Fibroblast of lung (primary cell): ENCODE results near the gene MTERF4.

ENCODE experiments used
- EZH2 ChIP-seq: IDR thresholded peaks from 2 replicates; pipeline ENCODE4 v1.5.1; 2012; ENCODE audit warnings: low read length, control low read depth, mild to moderate bottlenecking; ENCODE audit errors: missing control alignments
- TF ChIP-seq, protein P1 (sequence below), 2 donors: IDR thresholded peaks in 1 of 2; conservative IDR thresholded peaks in 1 of 2; 1 replicate in 1 of 2; 2 replicates in 1 of 2; pipeline ENCODE4 v1.5.1; 2011 to 2012; ENCODE audit warnings: low read length in 2 of 2, control low read depth in 1 of 2, inconsistent platforms in 1 of 2, low read depth in 1 of 2, mild to moderate bottlenecking in 1 of 2

DNA sequence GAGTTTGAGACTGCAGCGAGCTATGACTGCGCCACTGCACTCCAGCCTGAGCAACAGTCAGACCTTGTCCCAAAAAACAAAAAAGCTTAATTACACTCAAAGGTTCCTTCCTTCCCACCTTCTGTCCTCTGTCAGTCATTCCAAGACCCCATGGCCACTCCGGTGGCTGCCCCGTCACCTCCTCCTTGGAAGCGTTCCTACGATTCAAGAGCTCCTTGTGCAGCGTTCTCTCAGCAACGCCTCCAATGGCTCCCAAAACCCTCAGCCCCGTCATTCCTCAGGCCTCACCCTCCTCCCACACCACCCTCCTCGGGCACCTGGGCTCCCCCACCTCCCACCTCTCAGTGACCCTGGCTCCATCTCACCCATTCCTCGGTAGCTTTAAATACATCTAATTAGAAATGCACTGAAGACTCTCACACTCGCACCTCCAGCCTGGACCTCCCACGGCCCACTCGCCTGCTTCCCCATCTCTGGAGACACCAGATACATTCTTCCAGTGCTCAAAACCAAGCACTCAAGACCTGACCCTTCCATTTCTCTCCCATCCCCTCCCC, 39.2 kb upstream of the MTERF4 start:
- no peak for TF ChIP-seq EZH2
- TF ChIP-seq, protein P1, sequence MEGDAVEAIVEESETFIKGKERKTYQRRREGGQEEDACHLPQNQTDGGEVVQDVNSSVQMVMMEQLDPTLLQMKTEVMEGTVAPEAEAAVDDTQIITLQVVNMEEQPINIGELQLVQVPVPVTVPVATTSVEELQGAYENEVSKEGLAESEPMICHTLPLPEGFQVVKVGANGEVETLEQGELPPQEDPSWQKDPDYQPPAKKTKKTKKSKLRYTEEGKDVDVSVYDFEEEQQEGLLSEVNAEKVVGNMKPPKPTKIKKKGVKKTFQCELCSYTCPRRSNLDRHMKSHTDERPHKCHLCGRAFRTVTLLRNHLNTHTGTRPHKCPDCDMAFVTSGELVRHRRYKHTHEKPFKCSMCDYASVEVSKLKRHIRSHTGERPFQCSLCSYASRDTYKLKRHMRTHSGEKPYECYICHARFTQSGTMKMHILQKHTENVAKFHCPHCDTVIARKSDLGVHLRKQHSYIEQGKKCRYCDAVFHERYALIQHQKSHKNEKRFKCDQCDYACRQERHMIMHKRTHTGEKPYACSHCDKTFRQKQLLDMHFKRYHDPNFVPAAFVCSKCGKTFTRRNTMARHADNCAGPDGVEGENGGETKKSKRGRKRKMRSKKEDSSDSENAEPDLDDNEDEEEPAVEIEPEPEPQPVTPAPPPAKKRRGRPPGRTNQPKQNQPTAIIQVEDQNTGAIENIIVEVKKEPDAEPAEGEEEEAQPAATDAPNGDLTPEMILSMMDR (conservative IDR thresholded peaks at IDR 0.05 in 1 of 2, IDR thresholded peaks at IDR 0.05 in 1 of 2; ENCODE audit: low read depth in 1 of 2, low read length in 2 of 2): no peak
